CD4-positive, alpha-beta T cell treated with Interleukin-6 at 100 ng/mL for 8 hours (primary cell): Measurements from ENCODE around the gene HS6ST1.

Experiments used
- DNase-seq: peaks from one replicate; pipeline ENCODE4 v3.0.0-alpha.2; 2020; ENCODE audit warnings: mixed read lengths, low spot score

HS6ST1 gene

GRCh38 chr2:128347701-128348539, 29.3 kb upstream of the HS6ST1 start:
- DNase-seq, result no peak

GRCh38 chr2:128347171-128347558, 28.5 kb upstream of the HS6ST1 start:
- DNase-seq, result no peak

- DNase-seq, result no peak
These were observed 27.9 kb upstream of the HS6ST1 start for GRCh38 chr2:128346291-128347170.

- no peak for DNase-seq
These were observed 26.9 kb upstream of the HS6ST1 start for GRCh38 chr2:128345436-128346165.

GRCh38 chr2:128344101-128344500, 25.4 kb upstream of the HS6ST1 start:
- DNase-seq, result no peak

GRCh38 chr2:128343459-128343858, 24.8 kb upstream of the HS6ST1 start:
- no peak for DNase-seq

- no peak for DNase-seq
These were observed 23.9 kb upstream of the HS6ST1 start for GRCh38 chr2:128342550-128342949.

GRCh38 chr2:128341621-128342020, 23.0 kb upstream of the HS6ST1 start:
- DNase-seq, result no peak

- DNase-seq, result no peak
These were observed 13.5 kb upstream of the HS6ST1 start for GRCh38 chr2:128332091-128332634.

GRCh38 chr2:128330583-128330982, 11.9 kb upstream of the HS6ST1 start:
- DNase-seq, result no peak

- DNase-seq, result no peak
These were observed 10.9 kb upstream of the HS6ST1 start for GRCh38 chr2:128329607-128330006.

- DNase-seq, result no peak
These were observed 8.7 kb upstream of the HS6ST1 start for GRCh38 chr2:128327180-128327964.

GRCh38 chr2:128326346-128326745, 7.7 kb upstream of the HS6ST1 start:
- no peak for DNase-seq

- no peak for DNase-seq
These were observed 7.0 kb upstream of the HS6ST1 start for GRCh38 chr2:128325611-128326181.

- DNase-seq, result no peak
These were observed 6.3 kb upstream of the HS6ST1 start for GRCh38 chr2:128324897-128325410.

GRCh38 chr2:128324008-128324896, 5.6 kb upstream of the HS6ST1 start:
- DNase-seq, result no peak

GRCh38 chr2:128323555-128323931, 4.9 kb upstream of the HS6ST1 start:
- no peak for DNase-seq

GRCh38 chr2:128322715-128323554, 4.3 kb upstream of the HS6ST1 start:
- DNase-seq, result no peak
